Stimulated activated naive CD4-positive, alpha-beta T cell treated with Interleukin-2 at 50 U/mL for 16 hours (primary cell): Measurements from ENCODE around the gene LANCL1.
A peak's percentile ranks its signal among the peaks of the same experiment; 100 is the strongest.

Experiments used
- DNase-seq: peaks from one replicate; lab custom pipeline; 2025; lab: John Stamatoyannopoulos, UW

Gene LANCL1

GRCh38 chr2:210476194-210477128 lies at the start of gene LANCL1:
LANCL1 (minus strand) TSS chr2:210476759; CDS start chr2:210476396, 363 bp downstream.
- DNase-seq, result peak; percentile 82

GRCh38 chr2:210524533-210524932 lies 48.0 kb upstream of the LANCL1 start:
- no peak for DNase-seq

GRCh38 chr2:210523650-210524289 lies 47.2 kb upstream of the LANCL1 start:
- DNase-seq, result no peak

DNA sequence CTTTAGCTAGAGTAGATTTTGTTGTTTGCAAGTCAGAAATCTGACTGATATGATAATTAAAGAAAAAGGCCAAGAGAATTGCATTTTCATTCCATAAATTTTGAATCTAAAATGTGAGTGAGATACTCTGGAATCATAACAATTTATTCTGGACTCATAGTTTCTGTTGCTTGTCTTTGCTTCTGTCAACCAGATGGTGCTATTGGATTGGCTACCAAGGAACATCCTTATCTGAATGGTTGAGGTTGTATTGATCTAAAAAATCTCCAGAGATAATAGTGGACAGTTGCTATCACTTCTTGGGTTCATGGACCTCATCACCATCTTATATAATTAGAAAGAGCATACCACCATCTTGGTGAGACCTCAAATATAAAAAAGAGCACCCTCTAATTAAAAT lies 45.8 kb upstream of the LANCL1 start:
- no peak for DNase-seq

GRCh38 chr2:210519594-210519993 lies 43.0 kb upstream of the LANCL1 start:
- no peak for DNase-seq

GRCh38 chr2:210517264-210517663 lies 40.7 kb upstream of the LANCL1 start:
- DNase-seq, result no peak

DNA sequence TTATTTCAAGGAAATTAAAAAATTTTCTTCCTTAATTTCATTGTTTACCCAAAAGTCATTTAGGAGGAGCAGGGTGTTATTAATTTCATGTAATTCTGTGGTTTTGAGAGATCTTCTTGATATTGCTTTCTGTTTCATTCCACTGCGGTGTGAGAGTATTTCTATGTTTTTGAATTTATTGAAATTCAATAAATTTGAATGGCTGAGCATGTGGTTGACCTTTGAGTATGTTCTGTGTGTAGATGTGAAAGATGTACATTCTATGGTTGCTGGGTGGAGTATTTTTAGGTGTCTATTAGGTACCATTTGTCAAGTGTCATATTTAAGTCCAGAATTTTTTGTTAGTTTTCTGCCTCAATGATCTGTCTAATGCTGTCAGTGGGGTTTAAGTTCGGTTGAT lies 39.4 kb upstream of the LANCL1 start:
- DNase-seq, result no peak

DNA sequence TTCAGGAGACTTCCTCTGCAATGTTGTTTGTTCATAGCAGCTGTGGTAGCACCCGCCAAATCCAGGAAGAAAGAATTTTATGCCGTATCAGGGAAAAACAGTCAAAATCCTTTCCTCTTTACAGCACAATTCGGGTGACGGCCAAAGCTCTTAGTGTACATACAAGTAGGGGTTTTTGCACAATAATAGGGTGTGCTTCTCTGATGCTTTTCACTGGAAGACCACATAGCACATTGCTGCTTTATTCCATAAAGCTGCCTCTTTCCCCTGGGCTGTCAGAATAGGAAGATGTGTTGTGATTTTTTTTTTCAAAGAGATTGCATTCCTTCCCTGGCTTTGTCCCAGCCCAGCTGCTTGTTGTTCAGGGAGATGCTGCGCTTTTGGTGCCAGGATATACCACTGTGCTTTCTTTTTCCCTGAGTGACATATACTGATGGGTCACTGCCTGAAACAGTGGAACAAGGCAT lies 27.2 kb upstream of the LANCL1 start:
- no peak for DNase-seq

DNA sequence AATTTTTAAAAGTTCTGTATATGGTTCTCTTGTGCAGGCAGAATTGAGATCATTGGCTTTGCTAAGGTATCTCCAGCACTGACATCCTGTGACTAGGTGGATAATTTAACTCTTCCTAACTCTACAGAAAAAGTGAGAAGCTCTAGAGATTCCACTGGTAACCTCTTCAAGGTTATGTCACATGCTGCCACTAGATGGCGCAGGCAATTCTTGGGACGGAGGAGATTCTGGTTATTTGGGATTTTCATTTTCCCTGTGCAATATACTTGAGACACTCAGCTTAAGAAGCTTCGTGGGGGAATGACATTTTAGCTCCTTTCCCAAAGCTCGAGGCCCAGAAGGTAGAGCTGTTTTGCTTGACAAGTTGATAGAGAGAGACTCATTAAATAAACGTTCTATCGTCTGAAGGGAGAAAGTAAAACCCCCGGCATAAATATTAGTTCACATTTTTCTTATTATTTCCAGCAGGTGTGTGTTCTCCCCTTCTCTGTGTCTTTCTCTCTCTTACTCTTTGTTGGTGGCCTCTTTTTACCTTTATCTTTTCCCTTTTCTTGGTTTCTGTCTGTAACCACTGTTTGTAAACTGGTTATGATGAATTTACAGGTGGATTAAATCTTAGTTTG lies 26.6 kb upstream of the LANCL1 start:
- DNase-seq, result peak; percentile 14

DNA sequence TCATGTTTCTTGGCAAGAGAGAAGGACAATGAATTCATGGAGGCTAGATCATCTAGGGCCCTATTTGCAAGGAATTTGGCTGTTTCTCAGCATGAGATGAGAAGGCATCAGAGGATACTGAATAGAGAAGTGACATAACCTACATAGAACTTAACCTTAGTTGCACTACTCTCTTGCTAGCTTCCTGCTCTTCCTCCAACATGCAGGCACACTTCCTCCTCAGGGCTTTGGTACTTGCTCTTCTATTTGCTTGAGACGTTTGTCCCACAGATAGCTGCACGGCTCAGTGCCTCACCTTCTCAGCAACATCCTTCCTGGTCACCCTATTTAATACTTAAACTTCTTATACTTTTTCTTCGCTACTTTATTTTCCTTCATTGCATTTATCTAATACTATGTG lies 20.0 kb upstream of the LANCL1 start:
- no peak for DNase-seq

DNA sequence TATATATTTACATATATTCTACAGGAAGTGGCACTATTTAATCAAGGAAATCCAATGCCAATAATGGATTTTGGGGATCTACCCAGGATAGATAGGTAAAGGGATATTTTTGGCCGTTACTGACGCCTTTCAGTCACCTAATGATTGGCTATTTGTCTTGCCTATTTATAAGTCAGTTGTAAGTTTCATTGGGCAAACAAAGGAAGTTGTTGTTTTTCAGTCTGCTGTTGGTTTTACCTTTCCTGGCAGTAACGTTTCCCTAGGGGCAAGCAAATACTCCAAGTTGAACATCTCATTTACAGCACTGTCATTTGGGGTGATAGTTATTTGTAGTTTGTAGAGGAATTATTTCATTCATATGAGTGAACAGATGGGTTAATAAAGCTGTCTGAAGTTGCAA lies 17.0 kb upstream of the LANCL1 start:
- no peak for DNase-seq

- no peak for DNase-seq
Measured at GRCh38 chr2:210481601-210482175, 5.1 kb upstream of the LANCL1 start.

- DNase-seq, result no peak
Measured at GRCh38 chr2:210480764-210481163, 4.2 kb upstream of the LANCL1 start.

DNA sequence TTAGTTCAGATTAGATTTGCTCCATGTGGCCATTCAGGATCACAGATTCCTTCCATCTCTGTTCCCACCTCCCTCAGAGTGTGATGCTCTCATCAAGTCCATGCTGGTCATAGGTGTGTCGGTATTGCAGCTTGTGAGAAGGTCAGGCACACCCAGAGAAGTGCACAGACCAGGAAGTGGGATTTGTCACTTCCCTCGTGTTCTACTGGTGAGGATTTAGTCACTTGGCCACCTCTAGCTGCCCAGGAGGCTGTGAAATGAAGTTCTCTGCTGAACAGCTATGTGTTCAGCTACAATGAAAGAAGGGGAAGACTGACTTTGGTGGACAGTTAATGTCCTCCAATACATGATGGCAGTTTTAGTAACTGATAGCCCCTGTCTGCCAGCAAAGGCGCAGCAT lies 3.5 kb upstream of the LANCL1 start:
- DNase-seq, result no peak

- DNase-seq, result no peak
Measured at GRCh38 chr2:210478661-210479060, 2.1 kb upstream of the LANCL1 start.

DNA sequence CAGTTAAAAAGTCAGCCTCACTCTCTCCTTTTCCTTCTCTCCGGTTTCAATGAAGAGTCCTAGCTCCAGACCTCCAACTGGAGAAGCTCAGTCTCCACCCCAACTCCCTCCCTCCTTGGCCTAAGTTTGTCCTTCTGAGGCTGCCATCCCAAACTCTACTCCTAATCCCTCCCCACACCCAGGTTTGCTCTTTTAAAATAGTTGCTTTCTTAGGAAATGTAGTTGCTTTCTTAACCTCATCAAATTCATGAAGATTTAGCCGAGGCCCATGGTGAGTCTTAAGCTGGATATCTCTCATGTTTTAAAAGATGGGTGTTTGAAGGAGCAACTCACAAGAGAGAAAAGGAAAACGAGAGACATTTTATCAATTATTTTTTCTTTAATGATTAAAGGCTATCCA lies 937 bp upstream of the LANCL1 start:
- DNase-seq, result no peak

GRCh38 chr2:210475706-210476105 lies 853 bp downstream of the LANCL1 start:
- no peak for DNase-seq

GRCh38 chr2:210474776-210475175 lies 1.8 kb downstream of the LANCL1 start:
- no peak for DNase-seq

DNA sequence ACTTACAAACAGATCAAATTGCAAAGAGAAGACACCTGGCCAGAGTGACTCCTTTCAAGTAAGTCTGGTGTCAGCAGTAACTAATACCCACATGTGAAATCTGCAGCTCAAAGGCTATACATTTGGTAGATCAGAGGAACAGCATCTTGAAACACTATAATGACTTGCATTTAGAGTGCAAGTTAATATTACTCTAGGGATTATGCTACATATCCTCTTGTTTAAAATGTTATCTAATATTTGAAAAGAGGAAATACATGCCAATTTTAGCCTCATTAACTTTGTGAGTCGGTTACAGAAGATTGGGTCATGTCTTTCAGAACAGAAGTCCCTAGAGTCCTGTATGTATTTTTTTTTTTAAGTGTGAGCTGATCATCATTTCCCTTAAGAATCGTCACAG lies 15.2 kb downstream of the LANCL1 start:
- DNase-seq, result no peak

DNA sequence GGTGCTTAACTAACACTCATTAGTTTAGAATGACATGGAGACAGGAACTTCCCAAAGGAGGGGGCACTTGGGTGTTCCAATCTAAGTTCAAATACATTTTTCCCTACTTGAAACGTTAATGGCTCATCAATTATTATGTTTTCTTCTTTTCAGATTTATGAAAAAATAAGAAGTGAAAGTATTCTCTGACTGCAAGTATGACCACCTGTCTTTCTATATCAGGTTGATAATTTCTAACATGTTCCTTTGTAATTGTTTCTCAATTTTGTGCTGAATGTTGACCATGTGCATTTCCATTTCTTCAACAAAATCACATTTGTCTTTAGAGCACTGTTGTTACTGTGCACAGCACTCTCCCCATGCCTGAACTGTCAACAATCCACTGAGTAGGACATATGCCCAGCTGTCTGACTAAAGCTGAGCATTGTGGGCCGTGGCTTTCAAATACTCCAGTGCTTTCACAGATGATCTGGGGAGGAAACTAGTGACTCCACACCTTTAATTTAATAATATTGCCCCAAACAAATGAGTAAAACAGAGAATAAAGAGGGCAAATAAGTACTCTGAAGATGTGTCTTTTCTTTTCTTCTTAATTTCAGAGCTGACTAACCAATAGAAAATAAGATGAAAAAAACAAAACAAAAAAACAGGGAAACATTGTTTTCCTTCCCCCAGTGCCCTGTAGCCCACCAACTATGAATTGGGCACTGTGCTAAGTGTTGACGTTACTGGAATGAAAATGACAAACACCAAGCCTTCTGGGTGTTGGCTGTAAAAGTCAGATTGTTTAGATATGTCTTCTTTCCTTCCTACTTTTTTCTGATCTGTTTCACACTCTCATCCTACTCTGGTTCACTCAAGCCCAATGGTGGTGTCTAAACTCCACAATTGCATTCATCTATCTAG lies 16.0 kb downstream of the LANCL1 start:
- no peak for DNase-seq

DNA sequence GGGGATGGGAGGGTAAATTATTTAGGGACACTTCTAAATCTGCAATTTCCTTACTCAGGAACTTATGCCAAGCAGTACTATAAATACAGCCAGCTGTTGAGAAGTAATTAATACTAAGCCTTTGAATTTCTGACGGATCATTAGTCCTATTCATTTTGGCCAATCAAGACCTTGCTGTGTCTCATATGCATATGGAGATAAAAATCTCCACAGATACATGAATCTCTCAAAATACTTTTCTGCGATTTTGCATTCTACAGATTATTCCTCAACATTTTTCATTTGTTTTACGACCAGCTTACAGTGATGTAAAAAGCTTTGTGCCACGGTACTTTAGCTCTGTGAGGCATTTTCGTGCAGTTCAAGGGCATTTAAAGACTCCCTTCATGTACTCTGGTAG lies 16.7 kb downstream of the LANCL1 start:
- no peak for DNase-seq
